HG03103 (cell line): ENCODE data around the gene AQP12A.

Experiments
- ATAC-seq: cut with Tn5 transposase; IDR thresholded peaks from one replicate; pipeline ENCODE4 v1.9.1; 2021; ENCODE audit warnings: low read depth; ENCODE audit not compliant: unreplicated experiment

AQP12A gene

DNA sequence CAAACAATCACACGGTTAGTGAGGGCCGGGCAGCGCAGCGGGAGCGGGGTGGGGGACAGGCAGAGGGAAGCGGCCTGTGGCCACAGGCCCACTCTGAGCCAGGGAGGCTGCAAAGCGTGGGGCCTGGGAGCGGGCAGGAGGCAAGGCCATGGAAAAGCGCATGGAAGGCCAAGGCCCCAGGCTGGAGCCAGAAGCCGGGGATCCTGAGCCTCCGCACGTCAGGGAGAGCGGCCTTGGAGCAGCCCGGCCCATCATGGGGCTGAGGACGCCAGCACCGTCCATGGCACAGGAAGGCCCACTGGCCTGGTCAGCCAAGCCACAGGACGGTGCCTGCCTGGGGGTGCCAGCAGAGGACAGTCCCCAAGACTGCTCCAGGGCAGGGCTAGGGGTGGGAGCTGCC lies 43.1 kb downstream of the AQP12A start:
- ATAC-seq, result no peak

DNA sequence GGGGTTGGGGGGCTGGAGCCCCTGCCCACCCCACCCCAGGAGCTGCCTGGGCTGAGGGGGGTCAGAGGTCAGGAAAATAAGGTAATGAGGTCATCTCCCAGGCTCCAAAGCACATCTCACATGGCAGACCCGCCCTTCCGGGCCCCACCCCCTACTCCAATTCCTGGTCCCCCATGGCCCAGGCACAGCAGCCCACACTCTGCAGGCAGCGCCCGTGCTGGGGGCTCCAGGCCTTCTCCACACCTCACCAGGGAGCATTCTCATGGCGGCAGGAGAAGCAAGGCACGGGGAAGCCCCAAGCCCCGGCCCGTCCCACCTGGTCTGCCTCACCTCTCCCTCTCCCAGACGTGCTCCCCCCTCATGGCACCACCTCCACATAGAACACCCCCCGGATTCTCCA lies 43.8 kb downstream of the AQP12A start:
- no peak for ATAC-seq

DNA sequence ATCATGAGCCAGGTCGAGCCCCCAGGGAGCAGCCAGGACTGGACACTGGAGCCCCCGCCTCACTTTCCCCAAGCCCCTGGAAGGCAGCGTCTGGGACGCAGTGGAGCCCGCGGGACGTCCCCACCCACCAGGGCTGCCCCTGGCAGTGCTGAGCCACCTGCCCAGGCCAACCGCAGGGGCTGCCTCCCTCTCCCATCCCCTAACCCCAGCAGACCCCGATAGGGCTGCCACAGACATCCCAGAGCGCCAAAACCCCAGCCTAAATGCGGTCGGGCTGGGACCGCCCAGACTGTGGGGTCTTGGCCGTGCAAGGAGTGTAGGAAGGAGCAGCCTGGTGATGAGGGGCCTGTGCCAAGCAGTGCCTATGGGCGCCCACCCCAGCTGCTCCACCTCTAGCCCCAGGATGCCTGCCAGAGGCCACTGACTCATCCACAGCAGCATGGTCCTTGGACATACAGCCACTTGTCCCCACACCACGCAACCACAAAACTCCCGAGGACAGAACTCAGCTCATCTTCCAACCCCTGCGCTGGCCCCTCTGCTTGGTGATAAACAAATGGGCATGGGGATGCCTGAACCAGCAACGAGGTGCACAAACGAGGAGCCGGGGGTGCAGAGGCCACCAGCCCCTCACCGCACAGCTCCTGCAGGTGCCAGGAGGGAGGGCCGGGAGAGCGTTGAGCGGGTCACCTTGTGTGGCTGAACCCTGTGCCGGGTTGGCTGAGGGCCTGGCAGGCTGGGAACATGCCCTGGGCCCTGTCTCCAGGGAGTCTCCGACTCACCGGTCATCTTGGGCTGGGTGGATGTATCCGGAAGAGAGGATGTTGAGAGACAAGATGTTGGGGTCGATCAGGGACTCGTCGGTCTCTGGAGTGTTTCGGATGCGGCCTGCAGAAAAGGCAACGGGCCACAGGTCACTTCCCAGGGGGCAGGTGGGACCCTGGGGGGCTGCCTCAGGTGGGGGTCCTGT lies 44.9 kb downstream of the AQP12A start:
- ATAC-seq, result no peak

DNA sequence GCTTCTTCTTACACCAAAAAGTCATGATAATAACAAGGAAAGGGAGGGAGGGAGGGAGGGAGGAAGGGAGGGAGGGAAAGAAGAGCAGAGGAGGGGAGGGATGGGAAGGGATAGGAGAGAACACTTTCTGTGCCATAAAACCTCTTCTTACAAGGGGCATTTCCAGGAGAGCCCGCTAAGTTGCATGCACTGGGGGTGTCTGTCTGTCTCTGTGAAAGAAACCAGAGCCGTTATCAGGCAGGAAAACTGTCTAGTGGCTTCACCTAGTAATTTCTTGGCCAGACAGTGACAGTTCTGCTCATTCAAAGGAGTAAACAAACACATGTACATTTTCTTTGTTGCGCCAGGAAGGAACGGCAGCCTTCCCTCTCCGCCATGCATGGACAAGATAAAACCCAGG lies 45.8 kb downstream of the AQP12A start:
- ATAC-seq, result no peak

DNA sequence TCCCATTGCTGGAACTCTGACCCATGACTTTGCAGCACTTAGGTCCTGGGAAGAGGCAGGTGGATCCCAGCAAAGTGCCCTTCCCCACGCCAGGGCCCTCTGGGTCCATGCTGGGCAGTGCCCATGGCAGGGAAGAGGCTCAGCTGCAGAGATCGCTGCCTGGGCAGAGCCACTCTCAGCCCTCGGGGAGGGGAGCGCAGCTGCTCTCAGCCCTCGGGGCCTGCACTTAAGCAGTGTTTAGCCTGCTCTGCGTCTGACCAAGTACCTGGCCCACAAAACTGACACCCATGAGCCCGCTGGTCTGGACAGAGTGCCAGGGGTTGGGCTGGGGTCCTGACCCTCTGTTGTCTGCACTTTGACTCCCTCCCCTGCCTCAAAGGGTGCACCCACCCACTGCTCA lies 46.3 kb downstream of the AQP12A start:
- no peak for ATAC-seq

DNA sequence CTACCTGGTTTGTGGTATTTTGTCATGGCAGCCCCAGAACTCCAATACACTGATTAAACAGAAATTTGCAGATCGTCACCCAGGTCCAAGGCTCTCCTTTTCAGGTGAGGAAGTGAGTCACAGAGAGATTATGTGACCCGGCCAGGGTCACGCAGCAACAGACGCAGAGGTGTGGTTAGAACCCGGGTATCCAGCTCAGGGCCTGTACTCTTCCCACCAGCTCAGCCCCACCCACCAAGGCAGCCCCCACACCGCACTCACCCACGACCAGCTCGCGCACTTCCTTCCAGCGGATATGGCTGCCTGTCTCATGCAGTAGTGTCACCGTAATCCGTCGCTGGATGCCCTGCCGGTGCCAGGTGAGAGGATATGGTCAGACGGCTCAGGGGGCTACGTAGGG lies 48.1 kb downstream of the AQP12A start:
- no peak for ATAC-seq

DNA sequence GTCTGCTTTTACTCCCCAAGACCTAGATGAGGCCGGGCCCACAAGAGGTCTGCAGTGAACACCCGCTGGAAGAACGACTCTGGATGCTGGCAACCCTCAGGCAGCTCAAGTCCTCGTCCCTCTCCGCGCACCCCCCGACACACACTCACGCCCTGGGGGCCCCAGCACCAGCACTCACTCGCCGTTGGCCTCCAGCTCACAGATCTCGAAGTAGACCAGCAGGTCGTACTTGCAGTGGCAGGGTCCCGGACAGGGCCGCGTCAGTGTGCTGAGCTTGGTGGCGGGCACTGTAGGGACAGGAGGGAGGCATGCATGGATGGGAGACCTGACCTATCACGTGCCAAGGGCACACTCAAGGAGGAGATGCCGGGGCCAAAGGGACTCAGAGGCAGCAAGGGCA lies 49.4 kb downstream of the AQP12A start:
- ATAC-seq, result no peak

DNA sequence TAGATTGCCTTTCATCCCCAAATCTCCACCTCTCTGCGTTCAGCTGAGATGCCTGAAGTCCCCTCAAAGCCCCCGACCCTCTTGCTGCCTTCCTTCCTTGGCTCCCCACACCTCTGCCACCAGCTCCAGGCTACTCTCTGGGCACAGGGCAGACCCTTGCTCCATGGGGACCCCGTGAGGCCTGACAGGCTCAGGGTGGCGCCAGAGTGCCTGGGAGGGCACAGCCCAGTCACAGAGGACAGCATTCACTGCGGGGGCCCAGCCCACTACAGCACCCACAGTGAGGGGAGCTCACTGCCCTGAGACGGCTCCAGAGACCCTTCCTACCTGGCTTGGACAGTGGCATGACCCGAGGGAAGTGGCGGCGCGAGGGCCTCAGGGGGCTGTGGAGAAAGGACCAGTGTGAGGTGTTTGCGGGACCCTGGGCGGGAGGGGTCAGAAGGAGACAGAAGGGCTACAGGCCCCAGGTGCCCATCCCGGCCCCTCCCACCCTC lies 51.0 kb downstream of the AQP12A start:
- ATAC-seq, result no peak

DNA sequence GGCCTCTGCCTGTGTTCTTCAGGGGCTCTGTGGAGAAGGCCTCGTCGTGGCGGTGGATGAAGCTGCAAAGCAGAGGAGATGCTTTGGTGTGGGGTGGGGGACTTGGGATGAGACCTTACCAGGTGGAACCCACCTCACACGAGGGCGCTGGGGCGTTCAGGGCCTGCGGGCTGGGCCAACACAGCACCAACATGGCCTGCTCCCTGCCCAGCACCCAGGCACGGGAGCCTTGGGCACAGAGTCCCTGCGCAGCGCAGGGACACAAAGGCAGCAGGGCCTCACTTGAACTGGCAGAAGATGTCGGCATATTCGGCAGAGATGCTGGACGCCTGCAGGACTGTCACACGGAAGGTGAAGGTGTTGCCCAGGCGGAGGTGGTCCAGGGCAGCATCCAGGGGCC lies 53.8 kb downstream of the AQP12A start:
- no peak for ATAC-seq

DNA sequence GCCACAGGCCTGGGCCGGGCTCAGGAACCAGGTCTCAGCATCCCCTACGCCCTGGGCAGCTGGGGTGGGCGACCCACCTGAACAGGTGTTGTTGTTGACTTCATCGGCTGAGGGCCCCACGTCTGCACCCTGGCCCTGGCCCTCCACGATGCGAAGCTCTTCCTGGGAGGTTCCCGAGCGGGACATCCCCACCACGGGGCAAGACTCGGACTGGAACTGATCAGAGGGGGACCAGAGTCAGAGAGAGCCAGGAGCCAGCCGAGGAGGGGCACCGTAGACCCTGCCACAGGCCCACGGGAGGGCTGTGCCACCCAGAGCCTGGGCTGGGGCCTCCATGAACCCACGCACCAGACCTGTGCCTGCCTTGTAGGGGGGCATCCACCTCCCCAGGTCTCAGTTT lies 54.3 kb downstream of the AQP12A start:
- no peak for ATAC-seq

DNA sequence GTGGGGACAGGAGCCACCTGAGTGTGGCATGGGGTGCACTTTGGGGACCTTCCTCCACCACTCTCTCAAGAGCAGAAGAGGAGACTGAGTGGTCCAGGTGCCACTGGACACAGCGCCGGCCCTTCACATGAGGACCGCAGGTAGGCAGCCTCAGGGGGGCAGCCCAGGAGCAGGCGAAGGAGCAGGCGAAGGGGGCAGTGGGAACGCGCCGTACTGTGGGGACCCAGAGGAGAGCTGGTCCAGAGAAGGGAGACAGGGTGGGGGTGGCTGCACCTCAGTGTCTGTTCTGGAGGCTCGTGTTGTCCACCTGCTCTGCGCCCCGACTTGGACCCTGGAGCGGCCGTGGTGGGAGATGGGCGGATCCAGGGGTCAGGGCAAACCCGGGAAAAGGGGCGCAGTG lies 55.0 kb downstream of the AQP12A start:
- no peak for ATAC-seq

DNA sequence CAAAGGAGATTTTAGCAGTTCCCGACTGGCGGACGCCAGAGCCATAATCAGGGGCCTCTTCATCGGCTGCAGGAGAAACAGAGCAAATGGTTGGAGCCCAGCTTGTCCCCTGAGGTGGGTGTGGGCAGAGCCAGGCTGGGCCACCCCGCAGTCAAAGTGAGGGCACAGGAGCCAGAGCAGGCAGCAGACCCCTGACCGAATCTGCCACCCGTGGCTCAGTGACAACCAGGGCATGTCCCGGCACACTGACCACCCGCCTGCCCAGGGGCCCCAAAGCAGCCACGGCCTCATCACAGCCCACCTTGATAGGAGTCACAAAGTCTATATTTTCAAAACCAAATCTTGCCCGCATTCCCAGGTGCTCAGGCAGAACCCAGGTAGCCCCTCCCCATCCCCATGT lies 55.6 kb downstream of the AQP12A start:
- ATAC-seq, result no peak
